HEK293 (cell line): ENCODE measurements around the gene RASA3.

ENCODE experiments used
- CTCF ChIA-PET: fragments of 350-600 bp; formaldehyde crosslinking; extraction: SDS; loops from one replicate; lab custom pipeline; 2021; ENCODE audit warnings: antibody characterized with exemption; lab: Yijun Ruan, JAX
- POLR2A ChIA-PET: fragments of 300-600 bp; formaldehyde crosslinking; extraction: SDS; loops from one replicate; lab custom pipeline; 2020; ENCODE audit warnings: antibody characterized with exemption, inconsistent platforms; lab: Yijun Ruan, JAX
- H3K27ac ChIP-seq: fragments of 200-500 bp; sonication (Bioruptor generic); 2 replicates; pipeline ENCODE4 v1.5.1; 2014; ENCODE audit warnings: low read depth, low read length, control low read depth, inconsistent platforms; ENCODE audit errors: extremely low read depth
- H3K36me3 ChIP-seq, 2 experiments: fragments of 200-500 bp in 1 of 2; sonication (Bioruptor generic) in 1 of 2; 1 replicate in 1 of 2; 2 replicates in 1 of 2; pipeline ENCODE4 v1.5.1; 2014 to 2017; ENCODE audit warnings: inconsistent platforms in 2 of 2, low read length in 2 of 2; ENCODE audit not compliant: control insufficient read depth in 2 of 2, insufficient read depth in 1 of 2
- H3K4me1 ChIP-seq: fragments of 200-500 bp; sonication (Bioruptor generic); 2 replicates; pipeline ENCODE4 v1.5.1; 2014; ENCODE audit warnings: mild to moderate bottlenecking, low read length, inconsistent platforms; ENCODE audit not compliant: control insufficient read depth, insufficient read depth
- H3K4me3 ChIP-seq: 2 replicates; pipeline ENCODE4 v1.5.1; 2011; ENCODE audit warnings: low read depth, mild to moderate bottlenecking, control low read depth, low read length, moderate library complexity
- H3K9me3 ChIP-seq: fragments of 200-500 bp; sonication (Bioruptor generic); 2 replicates; pipeline ENCODE4 v1.5.1; 2014; ENCODE audit warnings: low read depth, low read length, inconsistent platforms; ENCODE audit not compliant: control insufficient read depth, insufficient read depth
- OSR2 ChIP-seq: fragments of 450-650 bp; formaldehyde crosslinking; IDR thresholded peaks from 2 replicates; pipeline ENCODE4 v1.5.1; 2016; ENCODE audit warnings: missing biosample characterization, missing genetic modification characterization
- SALL2 ChIP-seq: fragments of 450-650 bp; formaldehyde crosslinking; IDR thresholded peaks from 2 replicates; pipeline ENCODE4 v1.5.0; 2017; ENCODE audit warnings: missing biosample characterization, mild to moderate bottlenecking, missing genetic modification characterization, borderline replicate concordance
- SCRT1 ChIP-seq: fragments of 450-650 bp; formaldehyde crosslinking; IDR thresholded peaks from 2 replicates; pipeline ENCODE4 v1.5.1; 2016; ENCODE audit warnings: missing biosample characterization, missing genetic modification characterization, borderline replicate concordance
- SCRT2 ChIP-seq: fragments of 450-650 bp; formaldehyde crosslinking; IDR thresholded peaks from 2 replicates; pipeline ENCODE4 v1.5.1; 2016; ENCODE audit warnings: missing biosample characterization, missing genetic modification characterization
- ZBTB48 ChIP-seq: fragments of 450-650 bp; formaldehyde crosslinking; IDR thresholded peaks from 2 replicates; pipeline ENCODE4 v1.5.1; 2016; ENCODE audit warnings: missing biosample characterization, missing genetic modification characterization
- ZEB2 ChIP-seq: fragments of 450-650 bp; formaldehyde crosslinking; IDR thresholded peaks from 2 replicates; pipeline ENCODE4 v1.5.1; 2016; ENCODE audit warnings: missing biosample characterization, missing genetic modification characterization
- ZFP3 ChIP-seq: fragments of 450-650 bp; formaldehyde crosslinking; IDR thresholded peaks from 2 replicates; pipeline ENCODE4 v1.5.1; 2016; ENCODE audit warnings: low read depth, missing biosample characterization, missing genetic modification characterization
- ZNF280D ChIP-seq: fragments of 450-650 bp; formaldehyde crosslinking; IDR thresholded peaks from 2 replicates; pipeline ENCODE4 v1.5.1; 2016; ENCODE audit warnings: missing biosample characterization, missing genetic modification characterization
- ZNF311 ChIP-seq: fragments of 450-650 bp; formaldehyde crosslinking; IDR thresholded peaks from 2 replicates; pipeline ENCODE4 v1.5.1; 2017; ENCODE audit warnings: missing biosample characterization, missing genetic modification characterization, borderline replicate concordance
- ZNF433 ChIP-seq: fragments of 450-650 bp; formaldehyde crosslinking; IDR thresholded peaks from 2 replicates; pipeline ENCODE4 v1.5.1; 2016; ENCODE audit warnings: missing biosample characterization, missing genetic modification characterization, low read depth
- ZNF514 ChIP-seq: fragments of 450-650 bp; formaldehyde crosslinking; IDR thresholded peaks from 2 replicates; pipeline ENCODE4 v1.5.1; 2016; ENCODE audit warnings: missing biosample characterization, missing genetic modification characterization
- ZNF544 ChIP-seq: fragments of 450-650 bp; formaldehyde crosslinking; IDR thresholded peaks from 2 replicates; pipeline ENCODE4 v1.5.0; 2017; ENCODE audit warnings: missing biosample characterization, missing genetic modification characterization
- ZNF621 ChIP-seq: fragments of 450-650 bp; formaldehyde crosslinking; IDR thresholded peaks from 2 replicates; pipeline ENCODE4 v1.5.1; 2017; ENCODE audit warnings: missing biosample characterization, missing genetic modification characterization
- ZSCAN23 ChIP-seq: fragments of 450-650 bp; formaldehyde crosslinking; IDR thresholded peaks from 2 replicates; pipeline ENCODE4 v1.5.1; 2016; ENCODE audit warnings: missing biosample characterization, missing genetic modification characterization
- TF ChIP-seq, protein P1 (sequence below): fragments of 450-650 bp; formaldehyde crosslinking; IDR thresholded peaks from 2 replicates; pipeline ENCODE4 v1.5.1; 2016; ENCODE audit warnings: missing biosample characterization, missing genetic modification characterization
- TF ChIP-seq, protein P2 (sequence below): fragments of 450-650 bp; formaldehyde crosslinking; IDR thresholded peaks from 2 replicates; pipeline ENCODE4 v1.5.1; 2017; ENCODE audit warnings: missing biosample characterization, missing genetic modification characterization
- TF ChIP-seq, protein P3 (sequence below): fragments of 450-650 bp; formaldehyde crosslinking; IDR thresholded peaks from 2 replicates; pipeline ENCODE4 v1.5.1; 2016; ENCODE audit warnings: missing biosample characterization, missing genetic modification characterization

RASA3 gene

DNA sequence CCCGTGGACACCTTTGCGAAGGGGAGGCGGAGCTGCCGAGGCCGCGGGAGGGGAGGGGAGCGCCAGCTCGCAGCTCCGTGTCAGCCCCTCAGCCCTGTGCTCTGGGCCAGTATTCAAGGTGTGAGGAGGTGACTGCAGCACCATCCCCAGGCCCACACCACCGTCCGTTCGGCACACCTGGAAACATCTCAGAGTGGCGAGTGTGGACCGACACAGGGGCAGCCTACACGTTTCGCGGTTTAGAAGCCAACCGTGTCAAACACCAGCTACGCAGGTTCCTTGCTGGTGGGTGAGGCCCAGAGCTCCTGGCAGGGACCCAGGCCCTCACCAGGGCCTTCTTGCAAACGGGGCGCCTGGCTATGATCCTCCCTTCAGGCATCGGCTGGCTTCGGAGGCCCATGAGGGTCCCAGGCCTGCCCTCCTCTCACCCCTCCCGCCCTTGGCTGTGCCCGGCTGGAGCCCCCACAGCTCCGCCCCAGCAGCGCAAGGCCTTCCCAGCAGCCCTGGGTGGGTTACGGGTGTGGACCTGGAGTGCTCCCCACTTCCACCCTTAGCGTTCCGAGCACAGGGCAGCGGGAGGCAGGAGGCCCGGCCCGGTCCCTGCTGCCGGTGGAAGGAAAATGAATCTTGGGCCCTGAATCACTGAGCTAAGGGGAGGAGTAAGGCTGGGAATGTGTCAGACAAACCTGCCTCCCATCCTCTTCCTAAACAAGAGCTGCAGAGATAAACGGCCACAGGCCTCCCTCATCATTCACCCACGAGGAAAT, 159.8 kb downstream of the RASA3 start (continued):
- TF ChIP-seq, protein P1, sequence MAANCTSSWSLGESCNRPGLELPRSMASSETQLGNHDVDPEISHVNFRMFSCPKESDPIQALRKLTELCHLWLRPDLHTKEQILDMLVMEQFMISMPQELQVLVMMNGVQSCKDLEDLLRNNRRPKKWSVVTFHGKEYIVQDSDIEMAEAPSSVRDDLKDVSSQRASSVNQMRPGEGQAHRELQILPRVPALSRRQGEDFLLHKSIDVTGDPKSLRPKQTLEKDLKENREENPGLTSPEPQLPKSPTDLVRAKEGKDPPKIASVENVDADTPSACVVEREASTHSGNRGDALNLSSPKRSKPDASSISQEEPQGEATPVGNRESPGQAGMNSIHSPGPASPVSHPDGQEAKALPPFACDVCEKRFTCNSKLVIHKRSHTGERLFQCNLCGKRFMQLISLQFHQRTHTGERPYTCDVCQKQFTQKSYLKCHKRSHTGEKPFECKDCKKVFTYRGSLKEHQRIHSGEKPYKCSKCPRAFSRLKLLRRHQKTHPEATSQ (tag by site-specific recombination), result no peak
- no peak for TF ChIP-seq SCRT1
- TF ChIP-seq ZNF621 (tag by site-specific recombination), result no peak
- TF ChIP-seq ZEB2, result no peak
- no peak for TF ChIP-seq ZBTB48
- TF ChIP-seq, protein P2, sequence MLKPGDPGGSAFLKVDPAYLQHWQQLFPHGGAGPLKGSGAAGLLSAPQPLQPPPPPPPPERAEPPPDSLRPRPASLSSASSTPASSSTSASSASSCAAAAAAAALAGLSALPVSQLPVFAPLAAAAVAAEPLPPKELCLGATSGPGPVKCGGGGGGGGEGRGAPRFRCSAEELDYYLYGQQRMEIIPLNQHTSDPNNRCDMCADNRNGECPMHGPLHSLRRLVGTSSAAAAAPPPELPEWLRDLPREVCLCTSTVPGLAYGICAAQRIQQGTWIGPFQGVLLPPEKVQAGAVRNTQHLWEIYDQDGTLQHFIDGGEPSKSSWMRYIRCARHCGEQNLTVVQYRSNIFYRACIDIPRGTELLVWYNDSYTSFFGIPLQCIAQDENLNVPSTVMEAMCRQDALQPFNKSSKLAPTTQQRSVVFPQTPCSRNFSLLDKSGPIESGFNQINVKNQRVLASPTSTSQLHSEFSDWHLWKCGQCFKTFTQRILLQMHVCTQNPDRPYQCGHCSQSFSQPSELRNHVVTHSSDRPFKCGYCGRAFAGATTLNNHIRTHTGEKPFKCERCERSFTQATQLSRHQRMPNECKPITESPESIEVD, result no peak
- no peak for TF ChIP-seq SALL2 (tag by site-specific recombination)

- Histone ChIP-seq H3K27ac (no peak overlapping the region), H3K36me3 (no peaks in the 10 kb centered on the region), H3K4me3 (no peak overlapping the region), H3K4me1 (no peaks in the 10 kb centered on the region), H3K9me3 (no peaks in the 10 kb centered on the region)
- CTCF ChIA-PET, result no interaction called here
- POLR2A ChIA-PET, result no interaction called here
- peak; percentile 44; the same call in 1 of the 2 replicates for TF ChIP-seq SCRT2 (tag by site-specific recombination)
- TF ChIP-seq ZNF544, result no peak
Observed at GRCh38 chr13:113971471-113972231, 160.8 kb downstream of the RASA3 start.

GRCh38 chr13:113970810-113971470, 161.5 kb downstream of the RASA3 start:
- Histone ChIP-seq H3K4me1 (no peaks in the 10 kb centered on the region), H3K27ac (no peak overlapping the region), H3K36me3 (no peaks in the 10 kb centered on the region), H3K4me3 (no peak overlapping the region)
- CTCF ChIA-PET, result no interaction called here
- TF ChIP-seq ZSCAN23 (tag by site-specific recombination) (no peak), ZNF280D (tag by site-specific recombination) (no peak), SCRT2 (tag by site-specific recombination) (no peak), ZNF311 (tag by site-specific recombination) (no peak), ZFP3 (no peak), OSR2 (tag by site-specific recombination) (no peak), ZNF433 (tag by site-specific recombination) (no peak), ZNF514 (tag by site-specific recombination) (no peak)
- TF ChIP-seq, protein P3, sequence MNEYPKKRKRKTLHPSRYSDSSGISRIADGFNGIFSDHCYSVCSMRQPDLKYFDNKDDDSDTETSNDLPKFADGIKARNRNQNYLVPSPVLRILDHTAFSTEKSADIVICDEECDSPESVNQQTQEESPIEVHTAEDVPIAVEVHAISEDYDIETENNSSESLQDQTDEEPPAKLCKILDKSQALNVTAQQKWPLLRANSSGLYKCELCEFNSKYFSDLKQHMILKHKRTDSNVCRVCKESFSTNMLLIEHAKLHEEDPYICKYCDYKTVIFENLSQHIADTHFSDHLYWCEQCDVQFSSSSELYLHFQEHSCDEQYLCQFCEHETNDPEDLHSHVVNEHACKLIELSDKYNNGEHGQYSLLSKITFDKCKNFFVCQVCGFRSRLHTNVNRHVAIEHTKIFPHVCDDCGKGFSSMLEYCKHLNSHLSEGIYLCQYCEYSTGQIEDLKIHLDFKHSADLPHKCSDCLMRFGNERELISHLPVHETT, result no peak
- TF ChIP-seq, all 188 proteins: peak for 0
- H3K9me3 ChIP-seq, result no peaks in the 10 kb centered on the region
- POLR2A ChIA-PET, result no interaction called here
